Measurements from ENCODE around the gene SLC25A33. TPM values are rescaled to one million over a fixed set of nuclear protein-coding genes. Genes with fewer than 3 reads are reported as not detected.
"Not testable (repeated sequence)": the region's sequence is repeated elsewhere in the genome, so short reads cannot be mapped to it uniquely, and the experiment has no call there.

Gene SLC25A33, protein sequence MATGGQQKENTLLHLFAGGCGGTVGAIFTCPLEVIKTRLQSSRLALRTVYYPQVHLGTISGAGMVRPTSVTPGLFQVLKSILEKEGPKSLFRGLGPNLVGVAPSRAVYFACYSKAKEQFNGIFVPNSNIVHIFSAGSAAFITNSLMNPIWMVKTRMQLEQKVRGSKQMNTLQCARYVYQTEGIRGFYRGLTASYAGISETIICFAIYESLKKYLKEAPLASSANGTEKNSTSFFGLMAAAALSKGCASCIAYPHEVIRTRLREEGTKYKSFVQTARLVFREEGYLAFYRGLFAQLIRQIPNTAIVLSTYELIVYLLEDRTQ
- 10 to 100 TPM in 1 of 2 donors, 1 to 10 TPM in 1; 7.1 to 13.6 TPM for total RNA-seq

DNA sequence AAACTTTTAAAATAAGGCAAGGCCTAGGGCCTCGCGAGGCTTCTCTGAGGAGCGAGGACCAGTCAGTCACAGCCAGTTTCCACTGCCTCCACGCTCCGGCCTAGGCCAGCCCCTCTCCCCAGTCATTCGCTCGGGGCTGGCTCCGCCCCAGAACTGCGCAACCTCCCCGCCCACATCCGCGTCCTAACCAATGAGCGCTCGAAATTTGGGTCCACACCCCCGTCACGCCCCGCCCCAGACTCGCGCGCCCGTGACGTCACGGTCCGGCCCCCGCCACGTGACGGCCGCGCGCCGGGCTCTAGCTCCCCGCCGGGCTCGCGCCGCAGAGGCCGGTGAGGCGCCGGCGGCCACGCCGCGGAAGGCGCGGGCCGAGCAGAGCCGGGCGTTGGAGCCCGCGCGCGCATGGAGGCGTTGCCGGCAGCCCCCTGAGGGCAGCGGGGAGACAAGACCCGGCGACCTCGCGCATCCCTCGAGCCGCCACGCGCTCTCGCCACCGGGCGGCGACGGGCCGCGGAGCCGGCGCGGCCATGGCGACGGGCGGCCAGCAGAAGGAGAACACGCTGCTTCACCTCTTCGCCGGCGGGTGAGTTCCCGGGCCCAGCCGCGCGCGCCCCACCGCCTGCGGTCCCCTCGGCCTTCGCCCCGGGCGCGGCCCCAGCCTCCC, at the start of gene SLC25A33:
Gene SLC25A33, plus strand, starts transcription at position 301 of the 664 bp plus-strand sequence. Its CDS starts 227 bp downstream, at position 528.
- Mint-ChIP-seq H3K27ac (peak within 1 kb of the TSS; percentile 60 to 68), H3K4me1 (ENCODE audit: low read depth in 2 of 2) (peaks cover 22 to 29% of the 10 kb centered on the region in 2 donors), H3K9me3 (no peaks in the 10 kb centered on the region), H3K27me3 (no peaks in the 10 kb centered on the region), H3K4me3 (peak within 1 kb of the TSS; percentile 93), H3K36me3 (no peaks in the 10 kb centered on the region)
- peak; percentile 97 for DNase-seq (ENCODE audit: low spot score)
- peak; percentile 99 for ATAC-seq

DNA sequence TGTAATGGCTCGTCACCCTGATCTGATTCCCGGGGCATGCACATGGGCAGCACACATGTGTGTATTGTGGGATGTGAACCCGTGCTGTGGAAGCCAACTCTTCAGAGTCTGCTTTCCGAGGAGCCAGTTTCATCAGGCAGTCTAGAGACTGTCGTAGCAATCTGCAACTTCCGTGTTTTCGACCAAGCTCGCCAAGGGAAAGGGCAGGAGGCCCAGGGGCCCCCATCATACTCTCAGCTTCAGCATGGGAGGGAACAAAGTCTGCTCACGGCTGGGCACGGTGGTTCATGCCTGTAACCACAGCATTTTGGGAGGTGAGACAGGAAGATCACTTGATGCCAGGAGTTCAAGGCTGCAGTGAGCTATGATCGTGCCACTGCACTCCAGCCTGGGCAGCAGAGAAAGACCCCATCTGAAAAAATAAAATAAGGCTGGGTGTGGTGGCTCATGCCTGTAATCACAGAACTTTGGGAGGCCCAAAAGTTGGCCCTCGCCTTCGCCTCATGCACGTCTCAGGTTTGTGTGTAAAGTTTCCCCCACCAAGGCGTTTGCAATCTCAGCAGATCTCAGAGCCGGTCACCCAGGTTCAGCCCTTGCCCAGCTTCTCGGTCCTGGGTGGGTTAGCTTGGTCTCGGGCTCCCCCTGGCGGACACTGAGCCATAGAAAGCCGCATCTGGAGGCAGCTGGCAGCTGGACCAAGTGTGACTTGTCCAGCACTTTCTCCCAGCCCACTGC, 48.5 kb upstream of the SLC25A33 start:
- no peaks in the 10 kb centered on the region for H3K36me3 Mint-ChIP-seq
- ATAC-seq: peak; percentile 72 to 75
- peaks cover 0 to 4% of the 10 kb centered on the region in 2 donors for H3K4me1 Mint-ChIP-seq (ENCODE audit: low read depth in 2 of 2)
- H3K9me3 Mint-ChIP-seq: no peaks in the 10 kb centered on the region
- H3K4me3 Mint-ChIP-seq: no peak overlapping the region
- peak; percentile 78 for DNase-seq (ENCODE audit: low spot score)
- no peak overlapping the region for H3K27ac Mint-ChIP-seq
- peaks cover 0 to 9% of the 10 kb centered on the region in 2 donors for H3K27me3 Mint-ChIP-seq

DNA sequence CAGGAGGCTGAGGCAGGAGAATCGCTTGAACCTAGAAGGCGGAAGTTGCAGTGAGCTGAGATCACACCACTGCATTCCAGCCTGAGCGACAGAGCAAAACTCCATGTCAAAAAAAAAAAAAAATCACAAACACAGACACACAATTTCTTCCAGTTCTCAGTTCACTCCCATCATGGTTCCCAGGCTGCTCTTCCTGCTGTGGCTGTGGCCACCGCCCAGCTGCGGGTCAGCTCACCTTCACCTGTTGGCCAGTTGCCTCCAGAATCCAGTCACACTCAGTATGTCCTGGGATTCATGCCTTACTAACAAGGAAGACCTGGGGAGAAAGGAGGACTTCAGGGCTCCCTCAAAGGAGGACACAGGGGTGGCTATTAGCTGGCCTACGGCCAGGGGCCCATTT, 45.9 kb upstream of the SLC25A33 start:
- no peak for DNase-seq (ENCODE audit: low spot score)
- H3K36me3 Mint-ChIP-seq: no peaks in the 10 kb centered on the region

DNA sequence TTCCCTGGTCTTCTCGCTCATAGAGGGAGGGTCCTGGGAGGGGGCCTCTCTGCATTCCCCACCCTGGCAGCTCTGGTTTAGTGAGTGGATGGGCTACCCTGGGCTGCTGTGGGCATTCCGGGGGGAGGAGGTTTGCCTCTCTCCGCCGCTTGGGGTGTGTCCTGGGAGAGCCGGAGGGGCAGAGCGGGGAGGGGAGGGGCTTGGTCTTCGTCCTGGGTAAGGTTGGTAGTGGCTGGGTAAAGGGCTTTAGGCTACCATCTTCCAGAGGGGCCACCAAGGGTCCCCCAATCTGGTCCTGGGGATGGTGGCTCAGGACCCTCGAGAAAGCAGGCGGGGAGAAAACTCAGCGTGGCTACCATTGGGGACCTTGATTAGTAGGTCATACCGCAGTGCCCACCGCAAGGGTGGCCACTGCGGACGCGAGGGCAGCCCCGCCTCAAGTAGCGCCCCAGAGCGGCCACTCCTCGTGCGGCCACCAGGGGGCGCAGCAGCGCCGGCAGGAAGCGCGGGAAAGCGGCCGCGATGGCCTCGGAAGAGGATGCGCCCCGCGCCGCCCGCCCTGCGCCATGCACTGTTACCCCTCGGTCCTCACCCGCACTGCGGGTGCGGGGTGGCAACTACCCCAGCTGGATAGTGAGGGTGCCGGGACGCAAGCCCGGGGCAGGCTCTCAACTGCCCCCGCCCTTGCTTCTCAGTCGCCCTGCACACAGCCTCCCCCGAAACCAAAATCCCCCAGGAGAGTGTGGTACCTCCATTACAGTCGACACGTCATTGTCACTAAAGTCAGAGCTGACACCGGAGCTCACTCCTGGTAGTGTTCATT, 44.1 kb upstream of the SLC25A33 start:
- Mint-ChIP-seq H3K36me3 (no peaks in the 10 kb centered on the region), H3K4me1 (ENCODE audit: low read depth in 2 of 2) (peaks cover 0 to 6% of the 10 kb centered on the region in 2 donors), H3K4me3 (peak overlapping the region; percentile 51), H3K9me3 (no peaks in the 10 kb centered on the region), H3K27me3 (peaks cover 7 to 10% of the 10 kb centered on the region in 2 donors), H3K27ac (no peak overlapping the region)
- peak; percentile 84 to 87 for ATAC-seq
- DNase-seq (ENCODE audit: low spot score): peak; percentile 77

More for the DNA sequence above, 45.9 kb upstream of the SLC25A33 start:
- Mint-ChIP-seq H3K4me1 (ENCODE audit: low read depth in 2 of 2) (peaks cover 0 to 6% of the 10 kb centered on the region in 2 donors), H3K4me3 (no peak overlapping the region), H3K27me3 (peaks cover 0 to 7% of the 10 kb centered on the region in 2 donors), H3K27ac (no peak overlapping the region), H3K9me3 (no peaks in the 10 kb centered on the region)
- ATAC-seq: no peak

DNA sequence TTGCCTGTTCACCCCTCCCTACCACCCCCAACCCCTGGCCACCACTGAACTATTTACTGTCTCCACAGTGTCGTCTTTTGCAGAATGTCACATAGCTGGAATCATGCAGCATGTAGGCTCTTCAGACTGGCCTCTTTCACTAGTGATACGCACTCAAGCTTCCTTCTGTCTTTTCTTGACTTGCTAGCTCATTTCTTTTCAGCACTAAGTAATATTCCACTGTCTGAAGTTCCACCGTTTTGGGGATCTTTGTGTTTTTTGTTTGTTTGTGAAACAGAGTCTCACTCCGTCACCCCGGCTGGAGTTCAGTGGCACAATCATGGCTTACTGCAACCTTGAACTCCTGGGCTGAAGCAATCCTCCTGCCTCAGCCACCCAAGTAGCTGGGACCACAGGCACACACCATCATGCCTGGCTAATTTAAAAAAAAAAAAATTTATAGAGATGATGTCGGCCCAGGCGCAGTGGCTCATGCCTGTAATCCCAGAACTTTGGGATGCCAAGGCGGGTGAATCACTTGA, 43.4 kb upstream of the SLC25A33 start:
- ATAC-seq: no peak
- peak overlapping the region; percentile 51 for H3K4me3 Mint-ChIP-seq
- peaks cover 9 to 10% of the 10 kb centered on the region in 2 donors for H3K27me3 Mint-ChIP-seq
- no peak overlapping the region for H3K27ac Mint-ChIP-seq
- no peaks in the 10 kb centered on the region for H3K9me3 Mint-ChIP-seq
- DNase-seq (ENCODE audit: low spot score): no peak
- H3K36me3 Mint-ChIP-seq: no peaks in the 10 kb centered on the region
- peaks cover 0 to 8% of the 10 kb centered on the region in 2 donors for H3K4me1 Mint-ChIP-seq (ENCODE audit: low read depth in 2 of 2)

DNA sequence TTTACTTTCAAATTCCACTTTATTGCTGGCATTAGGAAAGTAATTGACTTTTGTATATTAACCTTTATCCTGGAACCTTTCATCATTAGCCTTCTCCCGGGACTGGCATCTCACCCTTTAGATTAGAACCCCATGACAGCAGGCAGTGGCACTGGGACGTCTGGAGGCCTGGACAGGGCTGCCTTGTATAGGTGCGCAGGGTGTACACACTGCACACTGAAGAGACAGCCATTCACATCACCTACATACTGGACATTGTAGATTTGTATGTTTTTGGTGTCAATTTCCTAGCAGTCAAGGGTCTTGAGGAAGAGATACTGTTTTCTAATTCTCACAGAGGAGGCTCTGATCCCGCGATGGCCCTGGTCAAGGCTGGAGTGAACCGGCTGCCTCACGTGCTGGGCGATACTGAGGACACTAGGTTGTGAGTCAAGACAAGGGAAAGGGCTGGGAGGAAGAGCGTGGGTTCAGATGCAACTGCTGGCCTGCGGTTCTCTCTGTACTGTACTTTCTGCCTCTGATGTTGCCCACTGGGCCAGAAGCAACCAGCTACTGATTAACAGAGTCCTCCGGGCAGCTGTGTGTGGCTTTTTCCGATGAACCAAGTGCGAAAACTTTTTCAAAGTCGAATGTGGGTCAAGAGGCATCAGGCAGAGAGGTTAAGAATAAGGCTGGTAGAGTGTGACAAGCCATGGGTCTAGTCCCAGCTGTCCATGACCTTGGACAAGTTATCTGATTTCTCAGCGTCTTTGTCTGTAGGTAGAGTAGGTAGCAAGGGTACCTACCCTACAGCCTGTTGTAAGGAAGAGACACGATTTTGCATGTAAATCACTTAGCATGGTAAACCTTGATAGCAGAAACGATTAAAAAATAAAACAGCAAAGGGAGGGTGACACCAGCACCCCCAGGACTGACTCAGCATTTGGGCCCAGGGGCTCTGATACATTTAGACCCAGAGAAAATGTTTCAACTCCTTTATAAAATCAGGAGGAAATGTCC, 38.2 kb upstream of the SLC25A33 start:
- ATAC-seq (no peak), DNase-seq (ENCODE audit: low spot score) (no peak)
- H3K4me1 Mint-ChIP-seq (ENCODE audit: low read depth in 2 of 2): peaks cover 0 to 3% of the 10 kb centered on the region in 2 donors
- no peak overlapping the region for H3K27ac Mint-ChIP-seq
- H3K27me3 Mint-ChIP-seq: peaks cover 2 to 9% of the 10 kb centered on the region in 2 donors
- H3K9me3 Mint-ChIP-seq: no peaks in the 10 kb centered on the region
- H3K36me3 Mint-ChIP-seq: no peaks in the 10 kb centered on the region
- H3K4me3 Mint-ChIP-seq: no peak overlapping the region

DNA sequence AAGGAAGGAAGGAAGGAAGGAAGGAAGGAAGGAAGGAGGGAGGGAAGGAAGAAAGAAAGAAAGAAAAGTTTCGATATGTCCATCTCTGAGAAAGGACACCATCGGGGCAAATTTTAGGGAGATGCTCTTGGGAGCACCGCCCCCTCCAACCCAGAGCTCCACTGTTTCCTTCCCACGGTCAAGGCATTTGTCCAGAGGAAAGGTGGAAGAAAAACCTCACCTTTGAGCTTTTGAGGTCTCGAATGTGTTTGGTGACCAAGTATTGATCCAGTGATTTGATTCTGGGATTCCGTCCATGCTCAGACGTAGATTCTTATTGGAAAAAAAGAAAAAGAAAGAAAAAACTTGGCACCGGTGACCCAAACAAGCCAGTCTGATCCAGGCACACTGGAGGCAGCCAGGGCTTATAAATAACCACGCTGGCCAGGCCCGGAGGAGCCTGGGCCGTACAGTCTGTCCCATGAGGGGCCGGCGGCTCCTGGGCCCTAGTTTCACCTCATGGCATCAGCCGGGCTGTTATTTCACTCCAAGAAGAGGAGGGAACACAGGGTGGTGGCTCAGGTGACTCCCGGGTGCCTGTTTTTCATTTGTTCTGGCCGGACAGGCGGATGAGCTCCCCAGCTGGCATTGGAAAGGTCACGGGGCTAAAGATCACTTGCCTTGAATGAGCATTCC, 36.1 kb upstream of the SLC25A33 start:
- no peaks in the 10 kb centered on the region for H3K36me3 Mint-ChIP-seq
- H3K4me3 Mint-ChIP-seq: no peak overlapping the region
- peaks cover 0 to 3% of the 10 kb centered on the region in 2 donors for H3K4me1 Mint-ChIP-seq (ENCODE audit: low read depth in 2 of 2)
- no peaks in the 10 kb centered on the region for H3K9me3 Mint-ChIP-seq
- peaks cover 2 to 9% of the 10 kb centered on the region in 2 donors for H3K27me3 Mint-ChIP-seq
- H3K27ac Mint-ChIP-seq: no peak overlapping the region
- DNase-seq (ENCODE audit: low spot score) (no peak), ATAC-seq (no peak)

DNA sequence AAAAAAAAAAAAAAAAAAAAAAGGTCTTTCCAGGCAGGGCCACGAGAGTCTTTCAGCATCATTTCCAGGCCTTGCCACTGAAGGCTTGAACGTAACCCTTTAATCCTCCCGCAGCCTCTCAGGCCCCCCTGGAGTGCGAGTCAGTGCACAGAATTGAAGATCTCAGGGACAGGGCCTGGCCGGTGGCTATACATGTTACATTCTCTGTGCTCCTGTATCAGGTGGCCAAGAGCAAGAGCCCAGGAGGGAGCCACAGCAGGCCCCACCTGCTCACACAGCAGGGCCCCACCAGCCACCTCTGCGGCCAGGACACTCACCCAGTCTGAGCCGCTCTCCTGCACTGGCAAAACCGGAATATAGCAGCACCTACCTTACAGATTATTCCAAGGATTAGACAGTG, 34.1 kb upstream of the SLC25A33 start:
- Mint-ChIP-seq H3K9me3 (no peaks in the 10 kb centered on the region), H3K4me3 (no peak overlapping the region), H3K27ac (no peak overlapping the region), H3K4me1 (ENCODE audit: low read depth in 2 of 2) (peaks cover 0 to 3% of the 10 kb centered on the region in 2 donors), H3K27me3 (peaks cover 0 to 2% of the 10 kb centered on the region in 2 donors), H3K36me3 (no peaks in the 10 kb centered on the region)
- ATAC-seq: no peak
- DNase-seq (ENCODE audit: low spot score): no peak

DNA sequence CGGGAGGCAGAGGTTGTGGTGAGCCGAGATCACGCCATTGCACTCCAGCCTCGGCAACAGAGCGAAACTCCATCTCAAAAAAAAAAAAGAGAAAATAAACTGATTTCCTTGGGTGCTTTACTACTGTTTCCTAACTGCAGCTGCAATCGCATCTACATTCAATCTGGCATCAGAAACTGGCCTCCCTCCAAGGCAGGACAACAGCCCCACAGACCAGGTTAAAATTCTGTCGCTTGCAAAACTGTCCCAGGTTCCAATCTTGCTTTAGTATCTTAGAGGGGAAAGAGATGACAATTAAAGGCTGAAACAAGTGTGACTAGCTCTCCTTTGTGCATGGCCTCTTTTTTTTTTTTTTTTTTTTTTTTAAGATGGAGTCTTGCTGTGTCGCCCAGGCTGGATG, 32.4 kb upstream of the SLC25A33 start:
- DNase-seq (ENCODE audit: low spot score): no peak
- Mint-ChIP-seq H3K4me3 (no peak overlapping the region), H3K4me1 (ENCODE audit: low read depth in 2 of 2) (no peaks in the 10 kb centered on the region), H3K27me3 (no peaks in the 10 kb centered on the region), H3K9me3 (no peaks in the 10 kb centered on the region), H3K27ac (no peak overlapping the region), H3K36me3 (no peaks in the 10 kb centered on the region)
- ATAC-seq: no peak

DNA sequence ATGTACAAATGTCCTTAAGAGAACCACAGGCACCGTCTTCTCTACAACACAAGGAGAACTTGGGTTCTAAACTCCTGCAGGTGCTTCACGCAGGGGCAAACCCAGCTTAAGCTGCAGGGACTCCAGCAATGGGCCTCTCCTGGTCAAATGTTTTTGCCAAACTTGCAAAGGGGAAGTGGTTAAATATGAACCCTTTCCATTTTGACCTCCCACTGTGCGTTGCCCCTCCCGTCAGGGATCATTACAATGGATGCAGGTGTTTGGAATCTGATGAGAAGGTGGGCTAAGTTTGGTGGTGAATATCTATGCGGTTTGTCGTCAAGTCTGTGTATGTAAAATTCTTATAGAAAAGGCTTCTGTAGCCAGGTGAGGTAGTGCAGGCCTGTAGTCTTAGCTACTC, 29.1 kb upstream of the SLC25A33 start:
- no peak for ATAC-seq
- Mint-ChIP-seq H3K27me3 (no peaks in the 10 kb centered on the region), H3K9me3 (no peaks in the 10 kb centered on the region)

DNA sequence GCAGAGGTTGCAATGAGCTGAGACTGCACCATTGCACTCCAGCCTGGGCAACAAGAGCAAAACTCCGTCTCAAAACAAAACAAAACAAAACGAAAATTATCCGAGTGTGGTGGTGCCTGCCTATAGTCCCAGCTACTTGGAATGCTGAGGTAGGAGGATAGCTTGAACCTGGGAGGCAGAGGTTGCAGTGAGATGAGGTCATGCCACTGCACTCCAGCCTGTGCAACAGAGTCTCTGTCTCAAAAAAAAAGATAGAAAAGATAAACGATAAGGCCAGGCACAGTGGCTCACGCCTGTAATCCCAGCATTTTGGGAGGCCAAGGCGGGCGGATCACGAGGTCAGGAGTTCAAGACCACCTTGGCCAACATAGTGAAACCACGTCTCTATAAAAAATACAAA, 23.7 kb upstream of the SLC25A33 start:
- H3K4me3 Mint-ChIP-seq; H3K36me3 Mint-ChIP-seq; H3K4me1 Mint-ChIP-seq (ENCODE audit: low read depth in 2 of 2); H3K9me3 Mint-ChIP-seq; DNase-seq (ENCODE audit: low spot score); ATAC-seq; H3K27me3 Mint-ChIP-seq; H3K27ac Mint-ChIP-seq: not testable (repeated sequence)

More for the DNA sequence above, 29.1 kb upstream of the SLC25A33 start:
- DNase-seq (ENCODE audit: low spot score): no peak
- Mint-ChIP-seq H3K4me1 (ENCODE audit: low read depth in 2 of 2) (no peaks in the 10 kb centered on the region), H3K27ac (no peak overlapping the region), H3K36me3 (no peaks in the 10 kb centered on the region), H3K4me3 (no peak overlapping the region)

All from natural killer cell treated with Interleukin-12 subunit alpha and Interleukin-12 subunit beta and Interleukin-15 and Interleukin-18, amount 100 ng/mL, for 72 hours (primary cell).